Coronary artery (tissue), 2 donors: Measurements from ENCODE around the gene DTNBP1.

Experiments used
- DNase-seq: peaks from one replicate; pipeline ENCODE4 v3.0.0-alpha.2; 2017; ENCODE audit warnings: low spot score
- H3K27ac ChIP-seq, 2 donors: fragments of 200-600 bp; sonication (generic); one replicate each; pipeline ENCODE4 v1.5.1; 2016 to 2019
- H3K4me3 ChIP-seq: fragments of 200-600 bp; sonication (generic); 2 replicates; pipeline ENCODE4 v1.5.1; 2016; ENCODE audit warnings: mild to moderate bottlenecking, moderate library complexity
- CTCF ChIP-seq: fragments of 200-600 bp; sonication (generic); IDR thresholded peaks from one replicate; pipeline ENCODE4 v1.5.1; 2019; ENCODE audit warnings: antibody characterized with exemption

DTNBP1 gene

GRCh38 chr6:15643542-15643941 is 19.3 kb downstream of the DTNBP1 start:
- DNase-seq, result no peak
- Histone ChIP-seq H3K4me3 (no peak overlapping the region), H3K27ac (no peak overlapping the region)
- no peak for TF ChIP-seq CTCF

- DNase-seq, result no peak
- Histone ChIP-seq H3K4me3 (no peak overlapping the region), H3K27ac (no peak overlapping the region)
- TF ChIP-seq CTCF, result no peak
Measured at GRCh38 chr6:15642276-15642675, 20.6 kb downstream of the DTNBP1 start.

- Histone ChIP-seq H3K27ac (no peak overlapping the region), H3K4me3 (no peak overlapping the region)
- no peak for TF ChIP-seq CTCF
- no peak for DNase-seq
Measured at GRCh38 chr6:15638373-15638772, 24.5 kb downstream of the DTNBP1 start.

GRCh38 chr6:15631432-15631831 is 31.4 kb downstream of the DTNBP1 start:
- Histone ChIP-seq H3K27ac (no peak overlapping the region), H3K4me3 (no peak overlapping the region)
- no peak for DNase-seq
- no peak for TF ChIP-seq CTCF

GRCh38 chr6:15630202-15630601 is 32.6 kb downstream of the DTNBP1 start:
- DNase-seq, result no peak
- H3K27ac ChIP-seq, result no peak overlapping the region
- H3K4me3 ChIP-seq, result no peak overlapping the region
- no peak for TF ChIP-seq CTCF

GRCh38 chr6:15629487-15629886 is 33.3 kb downstream of the DTNBP1 start:
- no peak for TF ChIP-seq CTCF

GRCh38 chr6:15628499-15629131 is 34.2 kb downstream of the DTNBP1 start:
- no peak for DNase-seq
- no peak for TF ChIP-seq CTCF
- no peak overlapping the region for H3K27ac ChIP-seq
- H3K4me3 ChIP-seq, result no peak overlapping the region

More at GRCh38 chr6:15629487-15629886, 33.3 kb downstream of the DTNBP1 start:
- no peak overlapping the region for H3K4me3 ChIP-seq
- DNase-seq, result no peak
- no peak overlapping the region for H3K27ac ChIP-seq
